Activated naive CD8-positive, alpha-beta T cell (primary cell): Measurements from ENCODE around the gene POR.
"Not testable (repeated sequence)": the region's sequence is repeated elsewhere in the genome, so short reads cannot be mapped to it uniquely, and the experiment has no call there.

Source experiments
- H3K27ac Mint-ChIP-seq: one replicate; pipeline ENCODE4 v1.8.0; 2021; ENCODE audit warnings: mixed read lengths
- H3K27me3 Mint-ChIP-seq: one replicate; pipeline ENCODE4 v1.8.0; 2021; ENCODE audit warnings: mixed read lengths
- H3K36me3 Mint-ChIP-seq: one replicate; pipeline ENCODE4 v1.8.0; 2021; ENCODE audit warnings: mixed read lengths
- H3K4me1 Mint-ChIP-seq: one replicate; pipeline ENCODE4 v1.8.0; 2021; ENCODE audit warnings: low read depth, mixed read lengths
- H3K4me3 Mint-ChIP-seq: one replicate; pipeline ENCODE4 v1.8.0; 2021; ENCODE audit warnings: mild to moderate bottlenecking, mixed read lengths
- H3K9me3 Mint-ChIP-seq: one replicate; pipeline ENCODE4 v1.8.0; 2021; ENCODE audit warnings: low read depth, mixed read lengths

The POR gene

DNA sequence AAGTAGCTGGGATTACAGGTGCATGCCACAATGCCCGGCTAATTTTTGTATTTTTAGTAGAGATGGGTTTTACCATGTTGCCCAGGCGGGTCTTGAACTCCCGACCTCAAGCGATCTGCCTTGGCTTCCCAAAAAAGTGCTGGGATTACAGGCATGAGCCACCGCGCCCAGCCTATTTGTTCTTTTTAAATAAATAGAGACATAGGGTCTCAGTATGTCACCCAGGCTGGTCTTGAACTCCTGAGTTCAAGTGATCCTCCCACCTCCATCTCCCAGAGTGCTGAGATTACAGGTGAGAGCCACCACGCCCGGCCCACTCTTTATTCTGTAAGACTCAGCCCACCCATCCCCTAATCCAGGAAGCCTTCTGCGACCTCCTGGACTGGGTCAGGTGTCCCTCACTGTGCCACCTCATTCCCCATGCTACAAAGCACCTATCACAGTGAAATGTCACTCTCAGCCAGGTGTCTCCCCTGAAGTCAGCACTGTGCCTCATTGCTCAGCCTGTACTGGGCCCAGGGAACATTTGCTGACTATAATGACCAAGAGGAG is 76.7 kb downstream of the POR start:
- no peak overlapping the region for H3K4me3 Mint-ChIP-seq
- H3K27me3 Mint-ChIP-seq: no peaks in the 10 kb centered on the region
- no peaks in the 10 kb centered on the region for H3K9me3 Mint-ChIP-seq
- peaks cover 11% of the 10 kb centered on the region for H3K4me1 Mint-ChIP-seq
- H3K27ac Mint-ChIP-seq: no peak overlapping the region
- peaks cover 2% of the 10 kb centered on the region for H3K36me3 Mint-ChIP-seq

GRCh38 chr7:75992083-75992755 is 77.3 kb downstream of the POR start:
- Mint-ChIP-seq H3K36me3 (peaks cover 5% of the 10 kb centered on the region), H3K9me3 (no peaks in the 10 kb centered on the region), H3K4me3 (no peak overlapping the region), H3K27ac (no peak overlapping the region), H3K27me3 (no peaks in the 10 kb centered on the region), H3K4me1 (peaks cover 17% of the 10 kb centered on the region)

GRCh38 chr7:75993689-75994387 is 78.9 kb downstream of the POR start:
- Mint-ChIP-seq H3K4me1 (peaks cover 22% of the 10 kb centered on the region), H3K4me3 (peak overlapping the region; percentile 65), H3K9me3 (no peaks in the 10 kb centered on the region)

GRCh38 chr7:75994388-75995051 is 79.6 kb downstream of the POR start, which contains the start of gene TMEM120A:
TSS of gene TMEM120A (minus strand) at chr7:75994595. CDS start at chr7:75994570, 25 bp downstream.
- peak within 1 kb of the TSS; percentile 65 for H3K4me3 Mint-ChIP-seq
- H3K36me3 Mint-ChIP-seq: peaks cover 8% of the 10 kb centered on the region
- H3K27ac Mint-ChIP-seq: no peak within 1 kb of the TSS
- H3K4me1 Mint-ChIP-seq: peaks cover 22% of the 10 kb centered on the region
- H3K9me3 Mint-ChIP-seq: no peaks in the 10 kb centered on the region
- H3K27me3 Mint-ChIP-seq: no peaks in the 10 kb centered on the region

More at GRCh38 chr7:75993689-75994387, 78.9 kb downstream of the POR start:
- Mint-ChIP-seq H3K27ac (no peak overlapping the region), H3K36me3 (peaks cover 5% of the 10 kb centered on the region), H3K27me3 (no peaks in the 10 kb centered on the region)

DNA sequence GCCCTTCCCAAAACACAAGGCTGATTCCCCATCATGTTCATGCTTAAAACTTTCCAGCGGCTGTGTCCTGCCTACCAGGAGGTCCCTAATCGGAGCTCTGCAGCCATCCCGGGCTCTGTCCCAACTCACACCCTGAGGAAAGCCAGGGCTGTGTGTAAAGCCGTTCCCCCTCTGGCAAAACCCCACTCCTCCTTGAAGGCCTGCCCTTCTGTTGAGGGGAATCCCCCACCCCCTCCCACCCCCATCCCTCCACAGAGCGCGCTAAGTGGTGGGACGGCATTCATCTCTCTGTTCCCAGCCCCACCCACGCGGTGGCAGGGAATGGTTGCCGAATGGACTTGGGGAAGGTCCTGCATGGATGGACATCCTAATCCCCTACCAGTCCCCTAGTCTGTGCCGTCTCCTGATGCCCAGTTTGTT is 80.1 kb downstream of the POR start:
- H3K27ac Mint-ChIP-seq: no peak overlapping the region
- peaks cover 8% of the 10 kb centered on the region for H3K36me3 Mint-ChIP-seq
- H3K27me3 Mint-ChIP-seq: no peaks in the 10 kb centered on the region
- H3K9me3 Mint-ChIP-seq: no peaks in the 10 kb centered on the region
- peaks cover 18% of the 10 kb centered on the region for H3K4me1 Mint-ChIP-seq
- H3K4me3 Mint-ChIP-seq: peak overlapping the region; percentile 57

- H3K9me3 Mint-ChIP-seq: no peaks in the 10 kb centered on the region
- H3K27ac Mint-ChIP-seq: no peak overlapping the region
- peaks cover 15% of the 10 kb centered on the region for H3K4me1 Mint-ChIP-seq
- H3K4me3 Mint-ChIP-seq: peak overlapping the region; percentile 31
- peaks cover 8% of the 10 kb centered on the region for H3K36me3 Mint-ChIP-seq
- no peaks in the 10 kb centered on the region for H3K27me3 Mint-ChIP-seq
Observed at GRCh38 chr7:75995996-75996395, 81.0 kb downstream of the POR start.

GRCh38 chr7:75996476-75996875 is 81.5 kb downstream of the POR start:
- no peak overlapping the region for H3K4me3 Mint-ChIP-seq
- no peak overlapping the region for H3K27ac Mint-ChIP-seq

DNA sequence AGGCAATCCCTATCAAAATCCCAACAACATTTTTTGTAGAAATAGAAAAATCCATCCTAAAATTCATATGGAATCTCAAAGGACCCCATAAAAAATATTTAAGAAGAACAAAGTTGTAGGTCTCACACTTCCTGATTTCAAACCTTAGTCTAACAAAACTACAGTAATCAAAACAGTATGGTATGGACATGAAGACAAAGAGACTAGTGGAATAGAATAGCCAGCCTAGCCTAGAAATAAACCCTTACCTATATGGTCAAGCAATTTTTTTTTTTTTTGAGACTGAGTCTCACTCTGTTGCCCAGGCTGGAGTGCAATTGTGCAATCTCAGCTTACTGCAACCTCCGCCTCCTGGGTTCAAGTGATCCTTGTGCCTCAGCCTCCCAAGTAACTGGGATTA is 83.1 kb downstream of the POR start:
- H3K27ac Mint-ChIP-seq: no peak overlapping the region
- no peaks in the 10 kb centered on the region for H3K27me3 Mint-ChIP-seq
- H3K36me3 Mint-ChIP-seq: peaks cover 9% of the 10 kb centered on the region
- no peak overlapping the region for H3K4me3 Mint-ChIP-seq
- H3K4me1 Mint-ChIP-seq: peaks cover 14% of the 10 kb centered on the region
- H3K9me3 Mint-ChIP-seq: no peaks in the 10 kb centered on the region

More at GRCh38 chr7:75996476-75996875, 81.5 kb downstream of the POR start:
- peaks cover 8% of the 10 kb centered on the region for H3K36me3 Mint-ChIP-seq
- no peaks in the 10 kb centered on the region for H3K27me3 Mint-ChIP-seq
- peaks cover 15% of the 10 kb centered on the region for H3K4me1 Mint-ChIP-seq
- no peaks in the 10 kb centered on the region for H3K9me3 Mint-ChIP-seq

GRCh38 chr7:76000566-76000965 is 85.6 kb downstream of the POR start:
- Mint-ChIP-seq H3K4me3 (no peak overlapping the region), H3K27ac (no peak overlapping the region), H3K9me3 (no peaks in the 10 kb centered on the region), H3K4me1 (peaks cover 11% of the 10 kb centered on the region), H3K27me3 (no peaks in the 10 kb centered on the region), H3K36me3 (peaks cover 10% of the 10 kb centered on the region)

DNA sequence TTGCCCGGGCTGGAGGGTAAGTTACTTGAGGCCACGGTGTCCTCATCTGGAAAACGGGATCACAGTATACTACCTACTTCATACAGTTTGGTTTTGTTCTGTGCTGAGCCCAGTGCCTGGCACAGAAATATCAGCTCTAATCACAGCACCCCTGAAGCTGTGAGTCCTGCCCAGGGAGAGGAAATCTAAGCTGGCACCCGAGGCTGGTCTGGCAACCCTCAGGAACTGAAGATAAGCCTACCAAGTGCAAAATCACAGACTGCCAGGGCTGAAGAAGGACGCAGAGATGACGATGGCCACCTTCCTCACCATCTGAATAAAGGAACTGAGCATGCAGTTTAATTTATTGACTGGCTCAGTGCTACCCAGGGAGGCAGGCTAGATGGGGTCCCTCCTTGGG is 87.2 kb downstream of the POR start:
- H3K27me3 Mint-ChIP-seq: no peaks in the 10 kb centered on the region
- H3K36me3 Mint-ChIP-seq: peaks cover 5% of the 10 kb centered on the region
- H3K9me3 Mint-ChIP-seq: no peaks in the 10 kb centered on the region
- H3K4me3 Mint-ChIP-seq: no peak overlapping the region
- H3K4me1 Mint-ChIP-seq: peaks cover 6% of the 10 kb centered on the region
- no peak overlapping the region for H3K27ac Mint-ChIP-seq

DNA sequence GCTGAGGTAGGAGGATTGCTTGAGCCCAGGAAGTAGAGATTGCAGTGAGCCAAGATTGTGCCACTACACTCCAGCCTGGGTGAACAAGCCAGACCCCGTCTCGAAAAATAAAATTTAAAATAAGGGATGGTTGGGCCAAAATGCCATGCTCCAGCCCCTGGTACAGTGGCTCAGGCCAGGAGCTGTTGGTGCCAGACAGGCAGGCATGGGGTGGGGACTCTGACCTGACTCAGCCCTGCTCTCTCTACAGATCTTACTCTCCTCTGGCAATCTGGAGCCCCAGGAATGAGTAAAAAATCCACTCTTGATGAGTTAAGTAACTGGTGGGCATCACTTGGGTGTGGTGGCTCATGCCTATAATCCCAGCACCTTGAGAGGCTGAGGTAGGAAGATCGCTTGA is 87.9 kb downstream of the POR start:
- Mint-ChIP-seq H3K27ac (no peak overlapping the region), H3K36me3 (peaks cover 5% of the 10 kb centered on the region), H3K27me3 (no peaks in the 10 kb centered on the region), H3K4me1 (peaks cover 2% of the 10 kb centered on the region), H3K4me3 (no peak overlapping the region), H3K9me3 (no peaks in the 10 kb centered on the region)

DNA sequence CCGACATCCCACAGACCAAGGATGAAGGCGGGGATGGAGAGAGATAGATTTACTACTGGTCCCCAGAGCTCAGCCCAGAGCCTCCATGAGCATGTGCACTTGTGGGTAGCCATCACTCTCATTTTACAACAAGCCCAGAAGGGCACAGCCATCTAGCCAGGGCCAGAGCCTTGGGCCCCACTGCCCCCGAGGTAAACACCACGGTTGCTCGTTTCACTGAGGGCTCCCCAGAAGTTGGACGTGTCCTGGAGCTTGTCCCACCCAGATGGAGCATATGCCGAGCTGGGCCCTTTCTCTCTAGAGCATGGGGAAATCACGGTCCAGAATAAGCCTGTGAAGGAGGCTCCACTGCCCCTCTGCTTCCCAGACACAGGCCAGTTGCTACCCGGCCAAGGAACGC is 88.4 kb downstream of the POR start:
- Mint-ChIP-seq H3K4me3 (no peak overlapping the region), H3K27ac (no peak overlapping the region), H3K9me3 (no peaks in the 10 kb centered on the region), H3K27me3 (no peaks in the 10 kb centered on the region), H3K4me1 (peaks cover 5% of the 10 kb centered on the region), H3K36me3 (peaks cover 5% of the 10 kb centered on the region)

DNA sequence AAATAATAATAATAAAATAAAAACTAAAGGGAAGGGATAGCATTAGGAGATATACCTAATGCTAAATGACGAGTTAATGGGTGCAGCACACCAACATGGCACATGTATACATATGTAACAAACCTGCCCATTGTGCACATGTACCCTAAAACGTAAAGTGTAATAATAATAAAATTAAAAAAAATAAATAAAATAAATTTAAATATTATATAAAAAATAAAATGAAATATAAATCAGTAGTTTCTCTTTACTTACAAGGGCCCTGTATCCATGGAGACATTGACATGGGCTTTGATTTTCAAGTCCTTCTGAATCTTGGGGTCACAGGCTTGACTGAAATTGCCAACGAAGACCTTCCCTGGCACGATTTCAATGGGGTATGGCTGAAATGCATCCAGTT is 90.0 kb downstream of the POR start:
- not testable (repeated sequence) for H3K27me3 Mint-ChIP-seq, H3K9me3 Mint-ChIP-seq, H3K4me3 Mint-ChIP-seq, H3K36me3 Mint-ChIP-seq, H3K27ac Mint-ChIP-seq
- peaks cover 21% of the 10 kb centered on the region for H3K4me1 Mint-ChIP-seq

DNA sequence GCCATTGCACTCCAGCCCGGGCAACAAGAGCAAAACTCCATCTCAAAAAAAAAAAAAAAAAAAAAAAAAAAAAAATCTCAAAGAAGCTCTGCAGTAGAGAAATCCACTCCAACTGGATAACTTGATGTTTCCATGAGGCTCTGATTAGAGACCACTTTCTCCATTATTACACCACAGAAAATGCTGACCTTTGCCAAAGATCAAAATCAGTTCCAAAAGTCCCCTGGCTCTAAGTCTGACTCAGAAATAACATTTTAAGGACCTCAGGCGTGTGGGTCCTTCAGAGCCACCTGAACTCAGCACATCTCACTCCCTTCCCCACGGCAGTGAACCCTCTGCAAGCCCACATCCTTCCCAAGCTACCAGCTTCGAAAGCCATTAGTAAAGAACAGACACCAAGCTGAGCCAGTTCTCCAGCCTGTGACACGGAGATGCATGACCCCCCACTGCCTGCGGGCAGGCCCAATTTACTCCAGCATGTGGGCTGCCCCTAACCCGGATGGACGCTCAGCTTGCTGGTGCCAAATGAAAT is 93.3 kb downstream of the POR start:
- H3K36me3 Mint-ChIP-seq: peaks cover 5% of the 10 kb centered on the region
- H3K4me3 Mint-ChIP-seq: peak overlapping the region; percentile 53
- H3K27ac Mint-ChIP-seq: peak overlapping the region; percentile 71
- H3K27me3 Mint-ChIP-seq: no peaks in the 10 kb centered on the region
- no peaks in the 10 kb centered on the region for H3K9me3 Mint-ChIP-seq
- H3K4me1 Mint-ChIP-seq: peaks cover 33% of the 10 kb centered on the region
